ENCODE data around the gene GRIA1.

GRCh38 chr5:153544706-153545105 is 54.2 kb downstream of the GRIA1 start:
- no peak for TF ChIP-seq RAD21 (IDR thresholded peaks at IDR 0.05; ENCODE audit: low read length)
- TF ChIP-seq, protein P1, sequence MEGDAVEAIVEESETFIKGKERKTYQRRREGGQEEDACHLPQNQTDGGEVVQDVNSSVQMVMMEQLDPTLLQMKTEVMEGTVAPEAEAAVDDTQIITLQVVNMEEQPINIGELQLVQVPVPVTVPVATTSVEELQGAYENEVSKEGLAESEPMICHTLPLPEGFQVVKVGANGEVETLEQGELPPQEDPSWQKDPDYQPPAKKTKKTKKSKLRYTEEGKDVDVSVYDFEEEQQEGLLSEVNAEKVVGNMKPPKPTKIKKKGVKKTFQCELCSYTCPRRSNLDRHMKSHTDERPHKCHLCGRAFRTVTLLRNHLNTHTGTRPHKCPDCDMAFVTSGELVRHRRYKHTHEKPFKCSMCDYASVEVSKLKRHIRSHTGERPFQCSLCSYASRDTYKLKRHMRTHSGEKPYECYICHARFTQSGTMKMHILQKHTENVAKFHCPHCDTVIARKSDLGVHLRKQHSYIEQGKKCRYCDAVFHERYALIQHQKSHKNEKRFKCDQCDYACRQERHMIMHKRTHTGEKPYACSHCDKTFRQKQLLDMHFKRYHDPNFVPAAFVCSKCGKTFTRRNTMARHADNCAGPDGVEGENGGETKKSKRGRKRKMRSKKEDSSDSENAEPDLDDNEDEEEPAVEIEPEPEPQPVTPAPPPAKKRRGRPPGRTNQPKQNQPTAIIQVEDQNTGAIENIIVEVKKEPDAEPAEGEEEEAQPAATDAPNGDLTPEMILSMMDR (conservative IDR thresholded peaks at IDR 0.05; ENCODE audit: low read depth, low read length) = no peak
- TF ChIP-seq FOS (IDR thresholded peaks at IDR 0.05; ENCODE audit: low read depth, low read length) = no peak
- TF ChIP-seq POLR2A (IDR thresholded peaks at IDR 0.05; ENCODE audit: low read depth, low read length) = no peak
- TF ChIP-seq, protein P2, sequence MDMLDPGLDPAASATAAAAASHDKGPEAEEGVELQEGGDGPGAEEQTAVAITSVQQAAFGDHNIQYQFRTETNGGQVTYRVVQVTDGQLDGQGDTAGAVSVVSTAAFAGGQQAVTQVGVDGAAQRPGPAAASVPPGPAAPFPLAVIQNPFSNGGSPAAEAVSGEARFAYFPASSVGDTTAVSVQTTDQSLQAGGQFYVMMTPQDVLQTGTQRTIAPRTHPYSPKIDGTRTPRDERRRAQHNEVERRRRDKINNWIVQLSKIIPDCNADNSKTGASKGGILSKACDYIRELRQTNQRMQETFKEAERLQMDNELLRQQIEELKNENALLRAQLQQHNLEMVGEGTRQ (IDR thresholded peaks at IDR 0.05; ENCODE audit: low read depth, low read length) = no peak
- no peak for TF ChIP-seq RFX5 (IDR thresholded peaks at IDR 0.05; ENCODE audit: low read depth, low read length)
- no peak for TF ChIP-seq SMC3 (IDR thresholded peaks at IDR 0.05; ENCODE audit: low read depth, low read length)
- TF ChIP-seq NFE2L2 (IDR thresholded peaks at IDR 0.05; ENCODE audit: low read depth, low read length) = no peak
- TF ChIP-seq MAFK (IDR thresholded peaks at IDR 0.05; ENCODE audit: low read depth, low read length) = no peak
- no peak for TF ChIP-seq RCOR1 (IDR thresholded peaks at IDR 0.05; ENCODE audit: insufficient replicate concordance, low read length)
- TF ChIP-seq MXI1 (IDR thresholded peaks at IDR 0.05; ENCODE audit: borderline replicate concordance, low read depth, low read length) = no peak
- no peak for TF ChIP-seq MAZ (IDR thresholded peaks at IDR 0.05; ENCODE audit: borderline replicate concordance, low read depth, low read length)
- no peak for TF ChIP-seq CHD1 (IDR thresholded peaks at IDR 0.05; ENCODE audit: low read depth, low read length)
- TF ChIP-seq CEBPB (IDR thresholded peaks at IDR 0.05; ENCODE audit: low read depth, low read length) = no peak
